A673 (cell line): ENCODE data around the gene MPRIP.

Experiments used
- CTCF ChIP-seq: fragments of 300-800, 200-600 bp; sonication (generic); conservative IDR thresholded peaks from 2 replicates; pipeline ENCODE4 v1.5.1; 2017; ENCODE audit warnings: low read depth, mild to moderate bottlenecking, antibody characterized with exemption, low read length, moderate library complexity, mixed read lengths
- EZH2 ChIP-seq: fragments of 200-600 bp; sonication (generic); IDR thresholded peaks from 2 replicates; pipeline ENCODE4 v1.6.1; 2017; ENCODE audit warnings: borderline replicate concordance, low read depth, mild to moderate bottlenecking, mixed read lengths, antibody characterized with exemption, low read length; ENCODE audit not compliant: poor library complexity, severe bottlenecking

- TF ChIP-seq CTCF, result no peak
- TF ChIP-seq EZH2, result no peak
These were observed 108.8 kb downstream of the MPRIP start for GRCh38 chr17:17151055-17151454.
